ENCODE data around the gene HYPK. TPM values are rescaled to one million over a fixed set of nuclear protein-coding genes. Genes with fewer than 3 reads are reported as not detected.

HYPK gene
- total and polyA plus RNA-seq, 2 of the 8 experiments (the other 6 are each of a cell fraction or from before 2014, with no cell fraction given): 5.4 to 17.6 TPM

DNA sequence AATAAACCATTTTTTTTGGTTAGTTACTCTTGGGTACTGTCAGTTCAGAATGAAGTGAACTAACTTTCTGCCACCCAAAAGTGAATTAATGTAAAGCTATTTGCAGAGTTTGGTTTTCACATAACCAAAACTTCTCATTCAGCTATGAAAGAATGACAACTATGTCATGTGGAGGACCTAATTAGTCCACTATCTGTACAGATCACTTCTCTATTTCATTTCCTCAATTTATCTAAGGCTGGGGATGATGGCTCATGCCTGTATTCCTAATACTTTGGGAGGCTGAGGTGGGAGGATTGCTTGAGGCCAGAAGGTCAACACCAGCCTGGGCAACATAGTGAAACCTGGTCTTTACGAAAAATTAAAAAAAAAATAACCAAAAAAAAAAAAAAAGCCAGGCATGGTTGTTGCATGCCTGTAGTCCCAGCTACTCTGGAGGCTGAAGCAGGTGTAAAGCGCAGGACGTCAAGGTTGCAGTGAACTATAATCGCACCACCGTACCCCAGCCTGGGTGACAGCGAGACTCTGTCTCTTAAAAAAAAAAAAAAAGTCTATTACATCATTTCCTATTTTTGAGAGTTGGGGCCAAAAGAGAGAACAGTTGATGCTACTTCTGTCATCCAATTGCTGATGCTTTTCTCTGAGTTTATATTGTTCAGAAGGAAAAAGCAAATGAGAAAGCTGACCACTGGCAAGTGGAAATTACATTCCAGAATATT lies 8.7 kb downstream of the HYPK start (continued):
- TF ChIP-seq, protein P1, sequence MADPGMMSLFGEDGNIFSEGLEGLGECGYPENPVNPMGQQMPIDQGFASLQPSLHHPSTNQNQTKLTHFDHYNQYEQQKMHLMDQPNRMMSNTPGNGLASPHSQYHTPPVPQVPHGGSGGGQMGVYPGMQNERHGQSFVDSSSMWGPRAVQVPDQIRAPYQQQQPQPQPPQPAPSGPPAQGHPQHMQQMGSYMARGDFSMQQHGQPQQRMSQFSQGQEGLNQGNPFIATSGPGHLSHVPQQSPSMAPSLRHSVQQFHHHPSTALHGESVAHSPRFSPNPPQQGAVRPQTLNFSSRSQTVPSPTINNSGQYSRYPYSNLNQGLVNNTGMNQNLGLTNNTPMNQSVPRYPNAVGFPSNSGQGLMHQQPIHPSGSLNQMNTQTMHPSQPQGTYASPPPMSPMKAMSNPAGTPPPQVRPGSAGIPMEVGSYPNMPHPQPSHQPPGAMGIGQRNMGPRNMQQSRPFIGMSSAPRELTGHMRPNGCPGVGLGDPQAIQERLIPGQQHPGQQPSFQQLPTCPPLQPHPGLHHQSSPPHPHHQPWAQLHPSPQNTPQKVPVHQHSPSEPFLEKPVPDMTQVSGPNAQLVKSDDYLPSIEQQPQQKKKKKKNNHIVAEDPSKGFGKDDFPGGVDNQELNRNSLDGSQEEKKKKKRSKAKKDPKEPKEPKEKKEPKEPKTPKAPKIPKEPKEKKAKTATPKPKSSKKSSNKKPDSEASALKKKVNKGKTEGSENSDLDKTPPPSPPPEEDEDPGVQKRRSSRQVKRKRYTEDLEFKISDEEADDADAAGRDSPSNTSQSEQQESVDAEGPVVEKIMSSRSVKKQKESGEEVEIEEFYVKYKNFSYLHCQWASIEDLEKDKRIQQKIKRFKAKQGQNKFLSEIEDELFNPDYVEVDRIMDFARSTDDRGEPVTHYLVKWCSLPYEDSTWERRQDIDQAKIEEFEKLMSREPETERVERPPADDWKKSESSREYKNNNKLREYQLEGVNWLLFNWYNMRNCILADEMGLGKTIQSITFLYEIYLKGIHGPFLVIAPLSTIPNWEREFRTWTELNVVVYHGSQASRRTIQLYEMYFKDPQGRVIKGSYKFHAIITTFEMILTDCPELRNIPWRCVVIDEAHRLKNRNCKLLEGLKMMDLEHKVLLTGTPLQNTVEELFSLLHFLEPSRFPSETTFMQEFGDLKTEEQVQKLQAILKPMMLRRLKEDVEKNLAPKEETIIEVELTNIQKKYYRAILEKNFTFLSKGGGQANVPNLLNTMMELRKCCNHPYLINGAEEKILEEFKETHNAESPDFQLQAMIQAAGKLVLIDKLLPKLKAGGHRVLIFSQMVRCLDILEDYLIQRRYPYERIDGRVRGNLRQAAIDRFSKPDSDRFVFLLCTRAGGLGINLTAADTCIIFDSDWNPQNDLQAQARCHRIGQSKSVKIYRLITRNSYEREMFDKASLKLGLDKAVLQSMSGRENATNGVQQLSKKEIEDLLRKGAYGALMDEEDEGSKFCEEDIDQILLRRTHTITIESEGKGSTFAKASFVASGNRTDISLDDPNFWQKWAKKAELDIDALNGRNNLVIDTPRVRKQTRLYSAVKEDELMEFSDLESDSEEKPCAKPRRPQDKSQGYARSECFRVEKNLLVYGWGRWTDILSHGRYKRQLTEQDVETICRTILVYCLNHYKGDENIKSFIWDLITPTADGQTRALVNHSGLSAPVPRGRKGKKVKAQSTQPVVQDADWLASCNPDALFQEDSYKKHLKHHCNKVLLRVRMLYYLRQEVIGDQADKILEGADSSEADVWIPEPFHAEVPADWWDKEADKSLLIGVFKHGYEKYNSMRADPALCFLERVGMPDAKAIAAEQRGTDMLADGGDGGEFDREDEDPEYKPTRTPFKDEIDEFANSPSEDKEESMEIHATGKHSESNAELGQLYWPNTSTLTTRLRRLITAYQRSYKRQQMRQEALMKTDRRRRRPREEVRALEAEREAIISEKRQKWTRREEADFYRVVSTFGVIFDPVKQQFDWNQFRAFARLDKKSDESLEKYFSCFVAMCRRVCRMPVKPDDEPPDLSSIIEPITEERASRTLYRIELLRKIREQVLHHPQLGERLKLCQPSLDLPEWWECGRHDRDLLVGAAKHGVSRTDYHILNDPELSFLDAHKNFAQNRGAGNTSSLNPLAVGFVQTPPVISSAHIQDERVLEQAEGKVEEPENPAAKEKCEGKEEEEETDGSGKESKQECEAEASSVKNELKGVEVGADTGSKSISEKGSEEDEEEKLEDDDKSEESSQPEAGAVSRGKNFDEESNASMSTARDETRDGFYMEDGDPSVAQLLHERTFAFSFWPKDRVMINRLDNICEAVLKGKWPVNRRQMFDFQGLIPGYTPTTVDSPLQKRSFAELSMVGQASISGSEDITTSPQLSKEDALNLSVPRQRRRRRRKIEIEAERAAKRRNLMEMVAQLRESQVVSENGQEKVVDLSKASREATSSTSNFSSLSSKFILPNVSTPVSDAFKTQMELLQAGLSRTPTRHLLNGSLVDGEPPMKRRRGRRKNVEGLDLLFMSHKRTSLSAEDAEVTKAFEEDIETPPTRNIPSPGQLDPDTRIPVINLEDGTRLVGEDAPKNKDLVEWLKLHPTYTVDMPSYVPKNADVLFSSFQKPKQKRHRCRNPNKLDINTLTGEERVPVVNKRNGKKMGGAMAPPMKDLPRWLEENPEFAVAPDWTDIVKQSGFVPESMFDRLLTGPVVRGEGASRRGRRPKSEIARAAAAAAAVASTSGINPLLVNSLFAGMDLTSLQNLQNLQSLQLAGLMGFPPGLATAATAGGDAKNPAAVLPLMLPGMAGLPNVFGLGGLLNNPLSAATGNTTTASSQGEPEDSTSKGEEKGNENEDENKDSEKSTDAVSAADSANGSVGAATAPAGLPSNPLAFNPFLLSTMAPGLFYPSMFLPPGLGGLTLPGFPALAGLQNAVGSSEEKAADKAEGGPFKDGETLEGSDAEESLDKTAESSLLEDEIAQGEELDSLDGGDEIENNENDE (IDR thresholded peaks at IDR 0.05; ENCODE audit: insufficient replicate concordance, low read length): no peak
- TF ChIP-seq SIRT6 (IDR thresholded peaks at IDR 0.05; ENCODE audit: low read length) (no peak), PHF8 (conservative IDR thresholded peaks at IDR 0.05; ENCODE audit: low read depth, low read length) (no peak), GABPA (IDR thresholded peaks at IDR 0.05; ENCODE audit: borderline replicate concordance, insufficient read depth, low read length) (no peak), POLR2A (IDR thresholded peaks at IDR 0.05; ENCODE audit: control extremely low read depth in 1 of 2, low read depth in 2 of 2, low read length in 2 of 2) (no peak), JUN (IDR thresholded peaks at IDR 0.05; ENCODE audit: low read depth, low read length) (no peak), RFX5 (IDR thresholded peaks at IDR 0.05; ENCODE audit: borderline replicate concordance, low read depth, low read length) (no peak), YY1 (IDR thresholded peaks at IDR 0.05; ENCODE audit: low read depth, low read length) (no peak)
- TF ChIP-seq, protein P2, sequence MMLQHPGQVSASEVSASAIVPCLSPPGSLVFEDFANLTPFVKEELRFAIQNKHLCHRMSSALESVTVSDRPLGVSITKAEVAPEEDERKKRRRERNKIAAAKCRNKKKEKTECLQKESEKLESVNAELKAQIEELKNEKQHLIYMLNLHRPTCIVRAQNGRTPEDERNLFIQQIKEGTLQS (IDR thresholded peaks at IDR 0.05; ENCODE audit: insufficient read depth, low read depth, low read length): no peak
